Endothelial cell of umbilical vein (primary cell): ENCODE results near the gene MAD2L2. TPM values are rescaled to one million over a fixed set of nuclear protein-coding genes. Genes with fewer than 3 reads are reported as not detected.
"Not testable (repeated sequence)": the region's sequence is repeated elsewhere in the genome, so short reads cannot be mapped to it uniquely, and the experiment has no call there.

Experiments used
- BruUV-seq: library from RNA; stranded (reverse); fragments of 400-500 nt; replicated peaks from 2 replicates; lab custom pipeline; 2021; lab: Mats Ljungman, UMichigan
- CTCF ChIA-PET: fragments of 300-600, 350-600 bp; sonication (Branson Sonifier 250); formaldehyde crosslinking; loops from one replicate; lab custom pipeline; 2021; ENCODE audit warnings: antibody characterized with exemption, inconsistent platforms; lab: Charles Lee
- POLR2A ChIA-PET: fragments of 300-600, 350-600 bp; sonication (Branson Sonifier 250); formaldehyde crosslinking; loops from one replicate; lab custom pipeline; 2021; ENCODE audit warnings: antibody characterized with exemption, inconsistent platforms; lab: Charles Lee
- DNase-seq: peaks from one replicate; pipeline ENCODE4 v3.0.0-alpha.2; 2011; ENCODE audit warnings: low read depth, low spot score
- FAIRE-seq: peaks from 2 replicates; lab custom pipeline; 2011; peaks lifted over from hg19 to GRCh38; lab: Jason Lieb, UNC
- H2AFZ ChIP-seq: 2 replicates; pipeline ENCODE4 v1.6.0; 2012; ENCODE audit warnings: low read depth, low read length, control low read depth, inconsistent platforms
- H3K27ac ChIP-seq: 2 replicates; pipeline ENCODE4 v1.5.1; 2011; ENCODE audit warnings: low read depth, mild to moderate bottlenecking, control low read depth, low read length, moderate library complexity; ENCODE audit not compliant: insufficient read depth
- H3K27me3 ChIP-seq, 2 experiments: 2 replicates each; pipeline versions ENCODE4 v1.6.0 to v1.6.1; 2011; ENCODE audit warnings: low read length in 2 of 2, mixed read lengths in 1 of 2; ENCODE audit not compliant: control insufficient read depth in 2 of 2, insufficient read depth in 2 of 2
- H3K36me3 ChIP-seq, 2 experiments: 2 replicates in 1 of 2; 3 replicates in 1 of 2; pipeline ENCODE4 v1.5.1; 2011; ENCODE audit warnings: low read length in 2 of 2, mild to moderate bottlenecking in 1 of 2, moderate library complexity in 1 of 2; ENCODE audit not compliant: control insufficient read depth in 2 of 2, insufficient read depth in 2 of 2; ENCODE audit errors: extremely low read depth in 1 of 2
- H3K4me1 ChIP-seq: 3 replicates; pipeline ENCODE4 v1.5.1; 2011; ENCODE audit warnings: mild to moderate bottlenecking, low read length; ENCODE audit not compliant: control insufficient read depth, insufficient read depth; ENCODE audit errors: extremely low read depth
- H3K4me2 ChIP-seq: 2 replicates; pipeline ENCODE4 v1.6.1; 2011; ENCODE audit warnings: low read length, control low read depth, mixed read lengths; ENCODE audit not compliant: insufficient read depth
- H3K4me3 ChIP-seq, 3 experiments: fragments of 200-600 bp in 1 of 3; sonication (generic), shearing (Covaris generic) in 1 of 3; replicated peaks in 1 of 3; 2 replicates each; pipeline ENCODE4 v1.5.1; 2011 to 2016; ENCODE audit warnings: control low read depth in 3 of 3, low read length in 3 of 3, mild to moderate bottlenecking in 2 of 3, inconsistent platforms in 1 of 3, low read depth in 1 of 3, moderate library complexity in 1 of 3; ENCODE audit not compliant: insufficient read depth in 1 of 3
- H3K79me2 ChIP-seq: 2 replicates; pipeline ENCODE4 v1.6.0; 2012; ENCODE audit warnings: low read length, inconsistent platforms; ENCODE audit not compliant: control insufficient read depth, insufficient read depth
- H3K9ac ChIP-seq: replicated peaks from 2 replicates; pipeline ENCODE3; 2011; ENCODE audit warnings: low read length, control low read depth; ENCODE audit not compliant: insufficient read depth; ENCODE audit errors: extremely low read depth
- H3K9me1 ChIP-seq: replicated peaks from 3 replicates; pipeline ENCODE4 v1.6.0; 2011; ENCODE audit warnings: mild to moderate bottlenecking, low read length; ENCODE audit not compliant: control insufficient read depth, insufficient read depth; ENCODE audit errors: extremely low read depth
- H3K9me3 ChIP-seq: replicated peaks from 2 replicates; pipeline ENCODE4 v1.5.1; 2012; ENCODE audit warnings: low read length, inconsistent platforms; ENCODE audit not compliant: control insufficient read depth, insufficient read depth
- H4K20me1 ChIP-seq: replicated peaks from 2 replicates; pipeline ENCODE3; 2011; ENCODE audit warnings: mild to moderate bottlenecking, low read length; ENCODE audit not compliant: control insufficient read depth, insufficient read depth; ENCODE audit errors: extremely low read depth
- EZH2 ChIP-seq: IDR thresholded peaks from 2 replicates; pipeline ENCODE4 v1.6.1; 2012; ENCODE audit warnings: borderline replicate concordance, low read depth, mild to moderate bottlenecking, moderate library complexity, low read length, inconsistent platforms; ENCODE audit not compliant: severe bottlenecking
- FOS ChIP-seq: IDR thresholded peaks from 2 replicates; pipeline ENCODE4 v1.6.1; 2011; ENCODE audit warnings: mild to moderate bottlenecking, low read length, moderate library complexity, borderline replicate concordance; ENCODE audit not compliant: insufficient read depth
- GATA2 ChIP-seq: IDR thresholded peaks from 2 replicates; pipeline ENCODE4 v1.7.0; 2011; ENCODE audit warnings: low read depth, mild to moderate bottlenecking, moderate library complexity, mixed read lengths, low read length; ENCODE audit not compliant: insufficient read length, insufficient read depth
- JUN ChIP-seq: IDR thresholded peaks from 2 replicates; pipeline ENCODE4 v1.6.1; 2011; ENCODE audit warnings: borderline replicate concordance, low read depth; ENCODE audit not compliant: insufficient read length, insufficient read depth
- MYC ChIP-seq: IDR thresholded peaks from one replicate; pipeline ENCODE4 v1.6.1; 2011; ENCODE audit warnings: mild to moderate bottlenecking, low read depth, low read length
- POLR2A ChIP-seq: IDR thresholded peaks from 2 replicates; pipeline ENCODE4 v1.6.1; 2012; ENCODE audit warnings: low read depth, mild to moderate bottlenecking, control low read depth, low read length
- POLR2AphosphoS5 ChIP-seq: IDR thresholded peaks from 2 replicates; pipeline ENCODE4 v1.6.1; 2012; ENCODE audit warnings: low read depth, mild to moderate bottlenecking, control low read depth, low read length, moderate library complexity; ENCODE audit not compliant: insufficient read depth
- dilution Hi-C: fragments of 300-500 bp; cut with MboI; formaldehyde crosslinking; loops from one replicate; pipeline ENCODE4 v1.15.0; 2019; ENCODE audit warnings: low sequenced_read_pairs; ENCODE audit not compliant: extremely low pct_ligation_motif_present
- intact Hi-C: fragments of 100-400 bp; cut with micrococcal nuclease; formaldehyde crosslinking; loops from one replicate; pipeline ENCODE4 v1.10.0; 2022
- polyA plus RNA-seq, 4 experiments: library from polyadenylated mRNA; depleted of rRNA in 3 of 4; stranded (reverse) in 3 of 4; unstranded in 1 of 4; fragments of >200 nt; gene quantifications; 2 replicates each; pipeline versions ENCODE4 v1.2.1 to v1.2.3, GENCODE V29; 2011 to 2012; ENCODE audit warnings: missing spikeins in 1 of 4
- total RNA-seq: library from RNA; stranded (reverse); gene quantifications from 2 replicates; pipeline ENCODE4 v1.2.3, GENCODE V29; 2021
- TF ChIP-seq, protein P1 (sequence below), 2 donors: IDR thresholded peaks; 1 replicate in 1 of 2; 2 replicates in 1 of 2; pipeline ENCODE4 v1.5.1; 2011; ENCODE audit warnings: low read length in 2 of 2, mild to moderate bottlenecking in 2 of 2, moderate library complexity in 2 of 2, control low read depth in 1 of 2, inconsistent platforms in 1 of 2, low read depth in 1 of 2; ENCODE audit not compliant: insufficient read depth in 1 of 2; ENCODE audit errors: extremely low read depth in 1 of 2
- TF ChIP-seq, protein P2 (sequence below): IDR thresholded peaks from 2 replicates; pipeline ENCODE4 v1.6.1; 2011; ENCODE audit not compliant: insufficient read depth, insufficient read length

Gene MAD2L2
- total and polyA plus RNA-seq, 2 donors (not counting 3 experiments of a cell fraction or from before 2014, with no cell fraction given), result 35.9 to 74.2 TPM

DNA sequence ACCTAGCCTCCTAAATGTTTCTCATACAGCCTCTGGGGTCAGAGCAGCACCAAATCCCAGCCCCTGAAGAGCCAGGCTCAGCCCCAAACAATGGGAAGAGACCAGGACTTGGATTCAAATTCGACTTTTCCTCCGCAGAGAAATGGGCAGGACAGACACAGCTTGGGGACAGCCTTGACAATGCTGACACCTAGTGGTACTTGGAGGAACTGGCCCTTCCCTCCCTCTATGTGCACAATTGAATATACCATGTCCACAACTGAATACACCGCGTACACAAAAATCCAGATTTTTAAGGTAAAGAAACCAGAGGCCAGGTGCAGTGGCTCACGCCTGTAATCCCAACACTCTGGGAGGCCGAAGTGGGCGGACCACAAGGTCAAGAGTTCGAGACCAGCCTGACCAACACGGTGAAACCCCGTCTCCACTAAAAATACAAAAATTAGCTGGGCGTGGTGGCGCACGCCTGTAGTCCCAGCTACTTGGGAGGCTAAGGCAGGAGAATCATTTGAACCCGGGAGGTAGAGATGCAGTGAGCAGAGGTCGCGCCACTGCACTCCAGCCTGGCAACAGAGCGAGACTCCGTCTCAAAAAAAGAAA, 38.4 kb downstream of the MAD2L2 start:
- H2AFZ ChIP-seq, H3K27me3 ChIP-seq, H3K9me3 ChIP-seq, H3K9me1 ChIP-seq, H3K4me3 ChIP-seq, H3K4me2 ChIP-seq, H3K9ac ChIP-seq, H3K79me2 ChIP-seq, H3K27ac ChIP-seq, H3K36me3 ChIP-seq, dilution Hi-C loops, POLR2A ChIA-PET, BruUV-seq, H3K4me1 ChIP-seq, H4K20me1 ChIP-seq: not testable (repeated sequence)
- intact Hi-C loops, result loop anchor here (1.0 kb wide), 6 partner anchors 163 to 605 kb away; partner anchors contain the start of gene DISP3
- CTCF ChIA-PET, result interaction anchor here (0.8 to 12.8 kb wide), 22 partner anchors 11 to 605 kb away, joined by 3 to 373 read pairs (median 4); partner anchors contain the start of genes EXOSC10, FBXO2, MTOR and UBIAD1
- TF ChIP-seq, protein P1, sequence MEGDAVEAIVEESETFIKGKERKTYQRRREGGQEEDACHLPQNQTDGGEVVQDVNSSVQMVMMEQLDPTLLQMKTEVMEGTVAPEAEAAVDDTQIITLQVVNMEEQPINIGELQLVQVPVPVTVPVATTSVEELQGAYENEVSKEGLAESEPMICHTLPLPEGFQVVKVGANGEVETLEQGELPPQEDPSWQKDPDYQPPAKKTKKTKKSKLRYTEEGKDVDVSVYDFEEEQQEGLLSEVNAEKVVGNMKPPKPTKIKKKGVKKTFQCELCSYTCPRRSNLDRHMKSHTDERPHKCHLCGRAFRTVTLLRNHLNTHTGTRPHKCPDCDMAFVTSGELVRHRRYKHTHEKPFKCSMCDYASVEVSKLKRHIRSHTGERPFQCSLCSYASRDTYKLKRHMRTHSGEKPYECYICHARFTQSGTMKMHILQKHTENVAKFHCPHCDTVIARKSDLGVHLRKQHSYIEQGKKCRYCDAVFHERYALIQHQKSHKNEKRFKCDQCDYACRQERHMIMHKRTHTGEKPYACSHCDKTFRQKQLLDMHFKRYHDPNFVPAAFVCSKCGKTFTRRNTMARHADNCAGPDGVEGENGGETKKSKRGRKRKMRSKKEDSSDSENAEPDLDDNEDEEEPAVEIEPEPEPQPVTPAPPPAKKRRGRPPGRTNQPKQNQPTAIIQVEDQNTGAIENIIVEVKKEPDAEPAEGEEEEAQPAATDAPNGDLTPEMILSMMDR (IDR thresholded peaks at IDR 0.05; ENCODE audit: extremely low read depth in 1 of 2, insufficient read depth in 1 of 2, low read depth in 1 of 2, low read length in 2 of 2), result peak; percentile 87 to 91
- FAIRE-seq (peak; percentile 94), DNase-seq (peak; percentile 59)

DNA sequence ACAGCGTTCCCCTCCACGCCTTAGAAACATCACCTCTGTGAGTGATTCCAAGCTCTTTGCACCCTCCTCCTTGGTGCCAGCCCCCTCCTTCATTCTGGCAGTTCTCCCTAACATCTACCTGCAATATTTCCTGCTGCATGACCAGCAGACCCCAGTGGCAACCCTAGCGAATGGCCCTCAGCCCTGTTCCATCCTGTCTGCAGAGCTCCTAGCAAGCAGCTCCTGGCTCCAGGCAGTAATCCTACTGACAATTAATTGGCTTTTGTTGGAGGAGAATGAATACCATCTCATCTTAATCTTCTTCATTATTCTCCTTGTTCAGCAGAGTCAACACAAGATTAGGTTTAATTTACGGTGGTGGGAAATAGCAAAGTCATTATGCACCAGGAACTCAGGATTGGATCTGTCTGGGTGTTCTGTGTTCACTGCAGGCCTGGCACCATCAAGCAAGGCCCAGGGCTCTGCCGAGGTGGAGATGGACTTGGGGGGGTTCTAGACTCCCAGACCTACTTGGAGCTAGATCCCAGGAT, 39.1 kb downstream of the MAD2L2 start:
- DNase-seq, result no peak
- Histone ChIP-seq H3K9ac (no peak overlapping the region), H3K27me3 (no peaks in the 10 kb centered on the region), H3K36me3 (no peaks in the 10 kb centered on the region), H3K4me1 (no peaks in the 10 kb centered on the region), H4K20me1 (no peaks in the 10 kb centered on the region), H3K27ac (no peak overlapping the region), H3K9me1 (no peaks in the 10 kb centered on the region), H2AFZ (no peak overlapping the region), H3K4me3 (no peak overlapping the region), H3K79me2 (no peaks in the 10 kb centered on the region), H3K4me2 (no peak overlapping the region), H3K9me3 (no peaks in the 10 kb centered on the region)
- ChIA-PET POLR2A (no interaction called here), CTCF (interaction anchor here (0.8 to 12.8 kb wide), 19 partner anchors 27 to 605 kb away, joined by 3 to 373 read pairs (median 5); partner anchors contain the start of genes DISP3, EXOSC10 and MTOR)
- no peak for FAIRE-seq
- no TSS peak for BruUV-seq
- dilution Hi-C loops, result no loop called here
- TF ChIP-seq POLR2A (no peak), POLR2AphosphoS5 (no peak), FOS (no peak), MYC (no peak), GATA2 (no peak), EZH2 (no peak), JUN (no peak)
- TF ChIP-seq, protein P1 (IDR thresholded peaks at IDR 0.05; ENCODE audit: extremely low read depth in 1 of 2, insufficient read depth in 1 of 2, low read depth in 1 of 2, low read length in 2 of 2), result no peak
- TF ChIP-seq, protein P2, sequence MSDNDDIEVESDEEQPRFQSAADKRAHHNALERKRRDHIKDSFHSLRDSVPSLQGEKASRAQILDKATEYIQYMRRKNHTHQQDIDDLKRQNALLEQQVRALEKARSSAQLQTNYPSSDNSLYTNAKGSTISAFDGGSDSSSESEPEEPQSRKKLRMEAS, result no peak
- intact Hi-C loops, result loop anchor here (1.0 kb wide), 6 partner anchors 163 to 605 kb away; partner anchors contain the start of gene DISP3
